ENCODE results near the gene PARP1.
"Not testable (repeated sequence)": the region's sequence is repeated elsewhere in the genome, so short reads cannot be mapped to it uniquely, and the experiment has no call there.

Gene PARP1

DNA sequence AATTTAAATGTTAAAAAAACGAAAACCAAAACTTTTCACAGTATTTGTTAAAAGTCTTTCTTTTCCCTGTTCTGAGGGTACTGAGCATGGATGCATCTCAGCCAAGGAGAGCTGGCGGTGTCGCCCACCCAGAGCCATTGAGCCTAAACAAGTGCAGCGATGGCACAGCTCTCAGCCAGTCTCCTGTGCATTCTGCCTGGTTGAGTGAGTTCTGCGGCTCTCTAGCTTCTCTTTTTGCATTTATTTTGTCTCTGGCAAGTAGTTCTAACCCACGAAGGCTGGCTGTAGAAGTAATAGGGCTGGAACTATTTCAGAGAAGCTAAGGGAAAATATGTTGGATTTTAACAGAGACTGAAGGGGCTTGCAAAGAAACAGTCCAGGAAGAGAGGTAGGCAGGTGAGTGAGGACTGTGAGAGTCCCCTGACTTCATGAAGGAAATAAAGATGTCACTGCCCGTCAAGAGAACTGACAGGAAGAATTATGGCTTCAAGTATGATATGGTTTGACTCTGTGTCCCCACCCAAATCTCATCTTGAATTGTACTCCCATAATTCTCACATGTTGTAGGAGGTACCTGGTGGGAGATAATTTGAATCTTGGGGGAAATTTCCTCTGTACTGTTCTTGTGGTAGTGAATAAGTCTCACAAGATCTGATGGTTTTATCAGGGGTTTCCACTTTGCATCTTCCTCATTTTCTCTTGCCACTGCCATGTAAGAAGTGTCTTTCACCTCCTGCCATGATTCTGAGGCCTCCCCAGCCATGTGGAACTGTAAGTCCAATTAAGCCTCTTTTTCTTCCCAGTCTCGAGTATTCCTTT lies 63.2 kb downstream of the PARP1 start:
- no peak for FAIRE-seq

DNA sequence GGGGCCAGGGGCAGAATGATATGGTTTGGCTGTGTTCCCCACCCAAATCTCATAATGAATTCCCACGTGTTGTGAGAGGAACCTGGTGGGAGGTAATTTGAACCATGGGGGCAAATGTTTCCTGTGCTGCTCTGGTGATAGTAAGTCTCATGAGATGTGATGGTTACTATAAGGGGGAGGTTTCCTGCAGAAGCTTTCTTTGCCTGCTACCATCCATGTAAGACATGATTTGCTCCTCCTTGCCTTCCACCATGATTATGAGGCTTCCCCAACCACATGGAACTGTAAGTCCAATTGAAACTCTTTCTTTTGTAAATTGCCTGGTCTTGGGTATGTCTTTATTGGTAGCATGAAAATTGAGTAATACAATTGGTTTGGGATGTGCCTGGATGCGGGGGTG lies 65.2 kb downstream of the PARP1 start:
- no peak for FAIRE-seq

DNA sequence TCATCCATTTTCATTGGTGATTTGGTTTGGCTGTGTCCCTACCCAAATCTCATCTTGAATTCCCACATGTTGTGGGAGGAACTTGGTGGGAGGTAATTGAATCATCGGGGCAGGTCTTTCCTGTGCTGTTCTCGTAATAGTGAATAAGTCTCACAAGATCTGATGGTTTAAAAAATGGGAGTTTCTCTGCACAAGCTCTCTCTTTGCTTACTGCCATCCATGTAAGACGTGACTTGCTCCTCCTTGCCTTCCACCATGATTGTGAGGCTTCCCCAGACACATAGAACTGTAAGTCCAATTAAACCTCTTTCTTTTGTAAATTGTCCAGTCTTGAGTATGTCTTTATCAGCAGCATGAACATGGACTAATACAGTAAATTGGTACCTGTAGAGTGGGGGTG lies 67.8 kb downstream of the PARP1 start:
- not testable (repeated sequence) for FAIRE-seq

DNA sequence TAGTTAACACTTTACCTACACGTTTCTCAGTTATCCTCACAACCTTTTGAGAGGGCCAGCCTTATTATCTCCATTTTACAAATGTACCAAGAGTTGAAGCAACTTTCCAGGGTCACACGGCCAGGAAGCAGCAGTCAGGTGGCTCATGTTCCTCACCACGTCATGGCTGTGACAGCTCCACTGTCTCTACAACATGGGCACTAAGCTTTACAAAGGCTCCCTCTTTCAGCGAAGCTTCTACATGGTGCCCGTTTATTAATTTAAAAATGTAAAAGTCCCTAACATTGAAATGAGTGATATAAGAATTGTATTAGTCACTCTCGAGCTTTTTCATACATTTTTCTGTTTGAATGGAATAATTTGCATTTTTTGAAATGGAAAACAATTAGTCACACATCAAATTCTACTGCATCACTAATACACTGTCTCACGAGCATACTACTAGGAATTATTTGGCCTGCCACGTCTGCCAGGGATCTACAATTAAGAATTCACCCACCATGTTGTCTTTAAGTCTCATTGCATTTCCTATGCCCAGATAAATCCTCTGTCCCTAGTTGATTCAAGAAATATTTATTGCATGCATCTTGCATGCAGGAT lies 70.5 kb downstream of the PARP1 start:
- no peak for FAIRE-seq

DNA sequence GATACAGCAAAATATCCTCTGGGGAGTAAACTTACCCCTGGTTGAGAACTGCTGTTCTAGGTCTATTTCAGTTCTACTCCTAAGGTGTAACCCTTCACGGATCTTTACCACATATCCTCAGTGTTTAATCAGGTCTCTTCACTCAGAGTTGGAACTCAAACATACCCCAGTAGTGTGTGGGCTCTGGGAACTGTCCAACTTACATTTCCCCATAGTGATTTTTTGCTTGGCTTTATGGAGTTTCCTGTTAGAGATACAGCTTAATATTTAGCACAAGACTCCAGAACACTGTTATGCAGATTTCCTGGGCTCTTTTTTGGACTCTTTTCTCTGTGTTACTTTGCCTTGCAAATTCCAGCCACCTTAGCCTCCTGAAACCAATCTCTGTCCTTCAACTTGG lies 72.2 kb downstream of the PARP1 start:
- FAIRE-seq = no peak

DNA sequence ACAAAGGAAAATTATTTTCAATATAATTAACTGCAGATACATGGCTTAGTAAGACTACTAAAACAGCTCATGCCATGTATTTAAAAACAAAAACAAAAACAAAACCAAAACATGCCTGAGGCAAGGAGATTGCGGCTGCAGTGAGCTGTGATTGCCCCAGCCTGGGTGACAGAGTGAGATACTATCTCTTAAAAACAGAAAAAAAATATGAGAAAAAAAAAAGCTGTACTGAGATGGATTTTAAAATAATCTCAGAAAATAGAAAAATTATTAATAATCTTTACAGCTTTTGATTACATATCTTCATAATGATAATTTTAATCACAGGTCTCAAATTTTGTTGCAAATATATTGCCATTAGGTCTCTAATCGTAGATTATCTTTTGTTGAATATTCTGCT lies 74.9 kb downstream of the PARP1 start:
- FAIRE-seq = no peak

DNA sequence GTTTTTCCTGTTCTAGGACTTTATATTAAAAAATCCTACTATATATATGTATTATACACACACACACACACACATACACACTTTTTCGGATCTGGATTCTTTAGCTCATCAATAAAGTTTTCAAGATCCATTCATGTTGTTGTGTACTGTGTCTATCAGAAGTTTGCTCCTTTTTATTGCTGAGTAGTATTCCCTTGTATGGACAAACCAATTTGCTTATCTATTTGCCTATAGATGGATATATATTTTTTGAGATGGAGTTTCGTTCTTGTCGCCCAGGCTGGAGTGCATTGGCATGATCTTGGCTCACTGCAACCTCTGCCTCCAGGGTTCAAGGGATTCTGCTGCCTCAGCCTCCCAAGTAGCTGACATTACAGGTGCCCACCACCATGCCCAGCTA lies 78.7 kb downstream of the PARP1 start:
- no peak for FAIRE-seq

DNA sequence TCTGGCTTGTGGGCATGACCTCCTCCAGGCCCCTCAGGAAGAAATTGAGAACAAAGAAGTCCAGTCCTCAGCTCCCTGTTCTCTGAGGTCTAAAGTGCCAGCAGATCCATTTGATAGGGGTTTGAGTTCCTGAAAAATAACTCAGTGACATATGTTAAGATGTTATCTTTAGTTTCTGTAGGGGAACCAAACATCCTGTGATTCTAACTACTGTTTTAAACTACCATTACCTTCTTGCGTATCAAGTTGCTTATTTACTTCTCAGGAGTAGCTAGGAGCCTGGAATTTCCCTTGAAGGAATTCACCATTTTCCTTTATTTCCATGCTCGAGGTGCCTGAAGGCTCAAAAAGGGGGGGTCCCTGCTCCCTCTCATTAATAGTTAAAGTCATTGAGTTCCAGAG lies 80.1 kb downstream of the PARP1 start:
- no peak for FAIRE-seq

DNA sequence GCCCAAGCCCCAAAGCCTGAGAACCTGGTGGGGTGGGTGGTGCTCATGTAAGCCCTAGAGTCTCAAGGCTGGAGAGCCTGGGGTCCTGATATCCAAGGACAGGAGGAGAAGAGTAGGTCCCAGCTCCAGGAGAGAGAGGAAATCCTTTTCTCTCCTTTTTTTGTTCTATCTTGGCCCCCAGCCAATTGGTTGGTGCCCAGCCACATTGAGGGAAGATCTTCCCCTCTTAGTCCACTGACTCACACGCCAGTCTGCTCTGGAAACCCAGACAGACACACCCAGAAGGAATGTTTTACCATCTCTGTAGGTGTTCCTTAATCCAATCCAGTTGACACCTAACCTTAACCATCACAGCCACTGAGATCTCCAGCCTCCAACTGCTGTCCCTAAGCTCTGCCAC lies 82.7 kb downstream of the PARP1 start:
- no peak for FAIRE-seq

DNA sequence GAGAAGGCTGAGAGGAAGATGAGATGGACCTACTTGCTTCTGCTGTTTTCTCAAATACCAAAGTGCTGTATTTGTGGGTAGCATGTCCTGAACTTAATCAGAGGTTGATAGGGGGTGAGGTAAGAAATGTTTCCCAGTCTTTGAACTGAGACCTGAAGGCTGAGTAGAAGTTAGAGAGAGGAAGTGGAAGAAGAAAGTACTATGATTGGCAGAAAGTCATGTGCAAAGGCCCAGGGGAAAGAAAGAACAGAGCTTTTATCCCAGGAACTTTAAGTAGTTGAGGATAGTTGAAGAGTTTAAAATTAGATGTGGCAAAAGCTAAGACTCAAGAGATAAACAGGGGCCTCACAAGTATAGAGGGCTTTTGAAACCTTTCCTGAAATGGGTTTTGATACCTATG lies 83.4 kb downstream of the PARP1 start:
- no peak for FAIRE-seq

DNA sequence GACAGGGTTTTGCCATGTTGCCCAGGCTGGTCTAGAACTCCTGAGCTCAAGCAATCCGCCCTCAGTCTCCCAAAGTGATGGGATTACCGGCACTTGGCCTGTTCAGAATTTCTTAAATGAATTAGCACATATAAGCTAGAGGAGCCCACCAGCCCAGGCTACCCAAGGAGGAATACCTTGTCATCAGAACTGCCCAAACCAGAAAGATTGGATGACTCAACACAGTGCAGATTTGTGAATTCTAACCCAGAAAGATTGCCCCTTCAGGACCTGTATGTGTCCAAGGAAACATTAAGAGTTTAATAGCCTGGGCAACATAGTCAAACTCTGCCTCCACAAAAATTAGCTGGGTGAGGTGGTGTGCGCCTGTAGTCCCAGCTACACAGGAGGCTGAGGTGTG lies 84.9 kb downstream of the PARP1 start:
- FAIRE-seq = no peak

DNA sequence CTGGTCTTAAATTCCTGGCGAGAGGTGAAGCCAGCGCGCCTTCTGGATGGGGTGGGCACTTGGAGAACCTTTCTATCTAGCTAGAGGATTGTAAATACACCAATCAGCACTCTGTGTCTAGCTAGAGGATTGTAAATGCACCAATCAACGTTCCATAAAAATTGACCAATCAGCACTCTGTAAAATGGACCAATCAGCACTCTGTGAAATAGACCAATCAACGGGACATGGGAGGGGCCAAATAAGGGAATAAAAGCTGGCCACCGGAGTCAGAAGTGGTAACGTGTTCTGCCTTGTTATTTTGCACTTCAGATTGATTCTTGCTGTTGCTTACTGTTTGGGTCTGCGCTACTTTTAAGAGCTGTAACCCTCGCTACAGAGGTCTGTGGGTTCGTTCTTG lies 87.0 kb downstream of the PARP1 start:
- no peak for FAIRE-seq

DNA sequence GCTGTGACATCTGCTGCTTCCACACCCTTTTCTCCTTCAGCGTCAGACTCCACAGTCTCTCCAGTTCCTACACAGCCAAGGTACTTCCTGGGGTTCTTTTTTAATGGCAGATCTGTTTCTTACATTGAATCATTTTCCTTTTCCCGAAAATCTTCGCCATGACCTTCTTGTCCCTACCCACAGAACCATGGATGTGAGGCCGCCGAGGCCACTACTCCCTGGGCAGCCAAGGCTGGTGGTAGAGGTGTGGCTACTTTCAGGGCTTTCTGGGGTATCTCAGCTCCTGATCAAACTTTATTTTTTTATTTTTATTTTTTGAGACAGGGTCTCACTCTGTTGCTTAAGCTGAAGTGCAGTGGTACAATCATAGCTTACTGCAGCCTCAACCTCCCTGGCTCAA lies 89.4 kb downstream of the PARP1 start:
- FAIRE-seq = no peak

DNA sequence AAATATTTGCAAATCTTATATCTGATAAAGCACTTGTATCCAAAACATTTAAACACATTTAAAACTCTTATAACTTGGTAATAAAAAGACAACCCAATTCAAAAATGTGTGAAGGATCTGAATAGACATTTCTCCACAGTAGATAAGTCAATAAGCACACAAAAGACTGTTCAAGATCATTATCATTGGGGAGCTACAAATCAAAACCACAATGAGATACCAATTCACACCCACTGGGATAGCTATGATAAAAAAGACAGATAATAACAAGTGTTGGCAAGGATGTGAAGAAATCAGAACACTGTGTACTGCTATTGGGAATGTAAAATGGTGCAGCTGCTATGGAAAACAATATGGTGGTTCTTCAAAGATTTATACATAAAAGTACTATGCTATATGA lies 93.8 kb downstream of the PARP1 start:
- no peak for FAIRE-seq

DNA sequence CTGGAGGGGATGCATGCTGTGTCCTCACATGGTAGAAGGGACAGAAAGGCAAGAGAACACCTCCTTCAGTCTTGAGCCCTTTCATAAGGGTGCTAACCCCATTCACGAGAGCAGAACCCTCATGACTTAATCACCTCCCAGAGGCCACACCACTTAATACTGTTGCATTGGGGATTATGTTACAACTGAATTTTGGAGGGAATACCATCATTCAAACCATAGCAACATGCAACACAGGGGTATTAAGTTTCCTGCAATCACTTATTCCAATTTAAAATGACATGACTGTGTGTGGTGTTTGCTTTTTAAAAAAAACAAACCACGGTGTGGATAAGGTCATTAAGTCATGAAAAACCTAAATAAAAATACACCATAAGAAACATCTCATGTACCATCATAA lies 95.8 kb downstream of the PARP1 start:
- FAIRE-seq = no peak

DNA sequence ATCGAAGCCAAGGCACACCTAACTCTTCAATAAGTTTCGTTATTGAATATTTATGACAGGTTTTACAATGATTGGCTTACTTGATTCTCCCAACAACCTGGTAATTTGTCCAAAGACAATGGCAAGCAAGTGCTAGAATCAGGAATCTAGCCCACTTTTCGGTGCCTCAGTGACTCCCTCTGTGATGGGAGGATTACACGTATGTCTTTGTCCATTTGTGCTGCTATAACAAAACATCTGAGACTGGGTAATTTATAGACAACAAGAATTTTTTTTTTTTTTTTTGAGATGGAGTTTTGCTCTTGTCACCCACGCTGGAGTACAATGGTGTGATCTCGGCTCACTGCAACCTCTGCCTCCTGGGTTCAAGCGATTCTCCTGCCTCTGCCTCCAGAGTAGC lies 96.5 kb downstream of the PARP1 start:
- no peak for FAIRE-seq
